ENCODE measurements around the gene CABCOCO1.

The CABCOCO1 gene

DNA sequence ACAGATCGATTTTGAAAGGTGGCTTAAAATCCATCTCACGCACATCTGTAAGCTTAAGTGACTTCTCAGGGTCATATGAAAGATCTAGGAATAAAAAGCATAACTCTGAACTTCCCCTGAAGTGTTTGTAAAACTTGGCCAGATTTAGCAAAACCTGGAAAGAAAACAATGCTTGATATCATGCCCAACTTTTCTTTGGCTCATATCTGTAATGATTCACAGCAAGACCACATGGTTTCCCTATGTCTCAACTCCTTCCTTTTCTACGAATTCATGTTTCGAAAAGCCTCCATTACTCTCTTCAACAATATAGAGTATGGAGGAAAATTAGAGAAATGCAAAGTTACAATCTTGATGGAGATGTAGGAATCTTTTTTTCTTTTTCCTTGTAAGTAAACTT lies 20.1 kb upstream of the CABCOCO1 start:
- no peak overlapping the region for H3K4me3 ChIP-seq (ENCODE audit: extremely low read depth, insufficient read depth, low read length, poor library complexity, severe bottlenecking)
- WGBS, 2 experiments (ENCODE audit: insufficient coverage in 2 of 2): 100% methylated on average over 1 of the region's 4 CpGs; no CpG with 5 or more reads in 1 of the 2 experiments
- no peaks in the 10 kb centered on the region for H3K36me3 ChIP-seq (ENCODE audit: control insufficient read depth, insufficient read depth, low read length)
- H3K27ac ChIP-seq (ENCODE audit: low read depth, low read length, severe bottlenecking): no peak overlapping the region
- H3K9me3 ChIP-seq (ENCODE audit: control insufficient read depth, low read length): no peaks in the 10 kb centered on the region
- no peaks in the 10 kb centered on the region for H3K4me1 ChIP-seq (ENCODE audit: control insufficient read depth, insufficient read depth, low read length, poor library complexity, severe bottlenecking)

DNA sequence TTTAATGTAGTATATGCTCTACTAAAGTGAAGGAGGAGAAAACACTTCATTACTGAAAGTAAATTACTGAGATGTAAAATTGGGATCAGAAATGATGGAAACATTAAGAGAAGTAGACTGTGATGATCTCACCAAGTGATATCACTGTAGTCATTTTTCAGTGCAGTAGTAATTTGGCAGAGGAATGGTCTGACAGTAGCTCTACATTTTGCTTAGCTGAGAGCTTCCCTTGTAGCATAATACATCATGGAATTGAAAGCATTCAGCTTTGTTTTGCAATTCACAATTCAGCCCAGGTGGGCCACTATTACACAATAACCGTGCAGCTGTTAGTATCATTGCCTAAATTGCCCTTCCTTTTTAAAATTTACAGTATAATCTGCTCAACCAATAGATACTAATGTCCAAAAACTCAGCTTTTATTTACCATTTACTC lies 19.4 kb upstream of the CABCOCO1 start:
- 67 to 83% methylated on average over 1 of the region's 1 CpG for WGBS, 2 experiments (ENCODE audit: insufficient coverage in 2 of 2)
- Histone ChIP-seq H3K4me3 (ENCODE audit: extremely low read depth, insufficient read depth, low read length, poor library complexity, severe bottlenecking) (no peak overlapping the region), H3K27ac (ENCODE audit: low read depth, low read length, severe bottlenecking) (no peak overlapping the region), H3K4me1 (ENCODE audit: control insufficient read depth, insufficient read depth, low read length, poor library complexity, severe bottlenecking) (no peaks in the 10 kb centered on the region), H3K9me3 (ENCODE audit: control insufficient read depth, low read length) (no peaks in the 10 kb centered on the region), H3K36me3 (ENCODE audit: control insufficient read depth, insufficient read depth, low read length) (no peaks in the 10 kb centered on the region)

DNA sequence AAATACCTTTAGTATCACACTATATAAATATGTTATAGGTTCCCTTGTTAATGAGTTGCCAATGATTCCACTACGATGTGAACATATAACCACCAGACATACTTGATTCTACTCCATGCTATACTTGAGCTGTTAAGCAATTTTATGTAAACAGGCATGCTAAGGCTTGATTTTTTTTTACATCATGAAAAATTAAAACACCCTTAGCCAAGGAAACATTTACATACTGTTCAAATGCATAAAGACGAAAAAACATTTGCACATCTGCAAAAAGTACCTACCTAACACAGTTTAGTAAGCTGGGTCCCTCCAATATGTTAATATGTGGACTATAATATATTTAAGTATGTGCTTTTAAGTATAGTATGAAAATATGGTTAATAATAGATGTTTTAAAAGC lies 9.0 kb upstream of the CABCOCO1 start:
- no peak overlapping the region for H3K4me3 ChIP-seq (ENCODE audit: extremely low read depth, insufficient read depth, low read length, poor library complexity, severe bottlenecking)
- no peaks in the 10 kb centered on the region for H3K9me3 ChIP-seq (ENCODE audit: control insufficient read depth, low read length)
- no peak overlapping the region for H3K27ac ChIP-seq (ENCODE audit: low read depth, low read length, severe bottlenecking)
- WGBS, 2 experiments (ENCODE audit: insufficient coverage in 2 of 2): no CpG with 5 or more reads among the region's 2 CpGs
- no peaks in the 10 kb centered on the region for H3K4me1 ChIP-seq (ENCODE audit: control insufficient read depth, insufficient read depth, low read length, poor library complexity, severe bottlenecking)
- no peaks in the 10 kb centered on the region for H3K36me3 ChIP-seq (ENCODE audit: control insufficient read depth, insufficient read depth, low read length)

DNA sequence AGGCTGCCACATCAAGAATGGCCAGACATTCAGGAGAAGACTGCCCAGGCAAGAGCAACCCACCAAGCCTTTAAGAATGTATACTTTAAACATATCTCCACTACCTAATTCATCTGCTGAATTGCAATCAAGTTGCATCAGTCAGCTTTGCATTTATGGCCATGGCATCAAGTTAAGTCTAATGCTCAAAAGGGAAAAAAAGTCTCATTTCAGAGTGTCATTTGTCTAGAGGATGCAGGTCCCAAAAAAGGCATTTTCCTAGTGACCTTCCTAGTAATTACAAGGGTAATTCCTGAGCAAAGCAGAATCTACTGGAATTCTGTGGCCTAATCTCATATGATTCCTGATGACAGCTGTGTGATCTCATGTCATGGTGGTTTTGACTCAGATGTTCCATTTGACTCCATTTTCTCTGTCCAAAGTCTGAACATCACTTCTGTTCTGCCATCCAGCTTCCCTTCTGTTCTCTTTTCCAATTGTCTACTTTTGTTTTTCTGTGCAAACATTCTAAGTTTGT lies 7.3 kb upstream of the CABCOCO1 start:
- Histone ChIP-seq H3K36me3 (ENCODE audit: control insufficient read depth, insufficient read depth, low read length) (no peaks in the 10 kb centered on the region), H3K9me3 (ENCODE audit: control insufficient read depth, low read length) (no peaks in the 10 kb centered on the region), H3K4me1 (ENCODE audit: control insufficient read depth, insufficient read depth, low read length, poor library complexity, severe bottlenecking) (no peaks in the 10 kb centered on the region), H3K4me3 (ENCODE audit: extremely low read depth, insufficient read depth, low read length, poor library complexity, severe bottlenecking) (no peak overlapping the region), H3K27ac (ENCODE audit: low read depth, low read length, severe bottlenecking) (no peak overlapping the region)

DNA sequence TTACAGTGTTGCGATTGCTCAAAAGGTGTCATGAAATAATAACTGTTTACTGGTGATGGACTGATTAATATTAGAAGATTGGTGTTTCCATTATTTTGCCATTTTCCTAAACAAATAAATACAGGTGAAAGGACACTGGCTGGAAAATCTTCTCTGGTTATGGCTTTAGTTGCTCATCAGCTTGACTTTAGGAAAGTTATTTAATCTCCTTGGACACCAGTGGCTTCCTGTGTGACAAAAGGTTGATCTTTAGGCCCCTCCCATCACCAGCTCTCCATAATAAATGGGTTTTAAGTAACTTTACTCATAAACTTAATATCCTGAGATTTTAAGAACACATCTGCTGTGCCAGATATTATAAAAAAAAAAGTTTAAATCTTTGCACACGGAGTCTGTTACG lies 737 bp downstream of the CABCOCO1 start:
- no peaks in the 10 kb centered on the region for H3K4me1 ChIP-seq (ENCODE audit: control insufficient read depth, insufficient read depth, low read length, poor library complexity, severe bottlenecking)
- no peak overlapping the region for H3K27ac ChIP-seq (ENCODE audit: low read depth, low read length, severe bottlenecking)
- H3K4me3 ChIP-seq (ENCODE audit: extremely low read depth, insufficient read depth, low read length, poor library complexity, severe bottlenecking): no peak overlapping the region
- H3K36me3 ChIP-seq (ENCODE audit: control insufficient read depth, insufficient read depth, low read length): no peaks in the 10 kb centered on the region
- no peaks in the 10 kb centered on the region for H3K9me3 ChIP-seq (ENCODE audit: control insufficient read depth, low read length)
- WGBS, 2 experiments (ENCODE audit: insufficient coverage in 2 of 2): 83 to 100% methylated on average over 2 of the region's 3 CpGs

DNA sequence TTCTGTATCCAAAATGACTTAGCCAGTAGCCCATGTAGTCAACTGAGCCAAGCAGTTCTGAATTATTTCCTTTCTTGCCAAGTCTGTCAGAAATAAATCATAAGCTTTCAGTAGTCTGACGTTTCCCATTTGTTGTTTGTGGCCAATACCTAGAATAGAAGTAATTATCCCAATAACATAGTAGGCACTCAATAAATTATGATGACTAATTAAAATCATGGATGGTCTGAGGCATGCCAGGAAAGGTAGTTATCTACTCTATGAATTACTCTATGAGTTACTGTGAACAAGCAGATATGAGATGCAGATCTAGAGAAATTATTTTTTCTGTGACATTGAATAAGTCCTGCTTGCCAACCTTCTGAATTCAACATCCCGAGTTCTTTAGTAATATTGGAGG lies 2.3 kb downstream of the CABCOCO1 start:
- no peak overlapping the region for H3K4me3 ChIP-seq (ENCODE audit: extremely low read depth, insufficient read depth, low read length, poor library complexity, severe bottlenecking)
- whole genome bisulfite sequencing, 2 experiments (ENCODE audit: insufficient coverage in 2 of 2): no CpG with 5 or more reads among the region's 2 CpGs
- H3K9me3 ChIP-seq (ENCODE audit: control insufficient read depth, low read length): no peaks in the 10 kb centered on the region
- no peaks in the 10 kb centered on the region for H3K36me3 ChIP-seq (ENCODE audit: control insufficient read depth, insufficient read depth, low read length)
- no peaks in the 10 kb centered on the region for H3K4me1 ChIP-seq (ENCODE audit: control insufficient read depth, insufficient read depth, low read length, poor library complexity, severe bottlenecking)
- no peak overlapping the region for H3K27ac ChIP-seq (ENCODE audit: low read depth, low read length, severe bottlenecking)

DNA sequence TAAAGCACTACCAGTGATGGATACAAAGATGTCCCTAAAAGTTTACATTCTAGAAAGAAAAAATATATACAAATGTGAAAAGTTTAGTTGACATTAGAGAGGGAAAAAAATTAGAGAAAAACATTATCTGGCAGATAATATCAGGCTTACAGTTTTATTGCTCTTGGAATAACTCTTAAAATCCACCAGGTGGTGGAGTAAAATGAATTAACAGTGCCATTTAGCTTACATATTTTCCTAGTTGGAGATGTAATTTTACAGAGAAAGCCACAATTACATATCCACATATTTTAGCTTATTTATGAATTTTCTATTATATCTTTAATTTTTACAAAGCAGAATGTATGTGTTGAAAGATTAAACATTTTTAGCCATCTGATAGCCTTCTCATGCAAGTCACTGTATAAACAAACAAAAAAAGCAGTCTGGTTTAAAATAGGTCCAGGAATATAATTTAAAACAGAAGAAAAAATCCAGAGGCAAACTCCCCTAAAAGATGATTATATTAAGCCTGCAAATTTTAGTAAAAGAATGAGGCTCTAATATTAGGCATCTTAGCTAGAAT lies 6.5 kb downstream of the CABCOCO1 start:
- H3K4me1 ChIP-seq (ENCODE audit: control insufficient read depth, insufficient read depth, low read length, poor library complexity, severe bottlenecking): no peaks in the 10 kb centered on the region
- H3K36me3 ChIP-seq (ENCODE audit: control insufficient read depth, insufficient read depth, low read length): no peaks in the 10 kb centered on the region
- no peak overlapping the region for H3K4me3 ChIP-seq (ENCODE audit: extremely low read depth, insufficient read depth, low read length, poor library complexity, severe bottlenecking)
- no peaks in the 10 kb centered on the region for H3K9me3 ChIP-seq (ENCODE audit: control insufficient read depth, low read length)
- H3K27ac ChIP-seq (ENCODE audit: low read depth, low read length, severe bottlenecking): no peak overlapping the region

DNA sequence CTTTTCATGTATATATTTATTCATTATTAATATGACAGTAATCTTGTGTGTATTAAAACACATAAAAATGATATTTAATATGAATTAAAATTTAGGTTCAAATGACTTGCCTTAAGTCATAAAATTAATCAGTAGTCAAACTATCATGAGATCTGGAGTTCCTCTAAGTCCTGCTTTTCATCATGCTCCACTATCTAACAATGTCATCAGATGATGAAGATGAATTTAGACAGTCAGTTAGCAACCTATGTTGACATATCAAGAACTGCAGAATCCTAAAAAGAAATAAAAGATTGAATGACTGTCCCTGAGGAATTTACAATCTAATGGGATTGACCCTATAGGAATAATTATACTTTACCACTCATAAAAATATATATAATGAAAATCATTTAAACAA lies 7.1 kb downstream of the CABCOCO1 start:
- no peak overlapping the region for H3K4me3 ChIP-seq (ENCODE audit: extremely low read depth, insufficient read depth, low read length, poor library complexity, severe bottlenecking)
- H3K9me3 ChIP-seq (ENCODE audit: control insufficient read depth, low read length): no peaks in the 10 kb centered on the region
- H3K4me1 ChIP-seq (ENCODE audit: control insufficient read depth, insufficient read depth, low read length, poor library complexity, severe bottlenecking): no peaks in the 10 kb centered on the region
- no peaks in the 10 kb centered on the region for H3K36me3 ChIP-seq (ENCODE audit: control insufficient read depth, insufficient read depth, low read length)
- no peak overlapping the region for H3K27ac ChIP-seq (ENCODE audit: low read depth, low read length, severe bottlenecking)

DNA sequence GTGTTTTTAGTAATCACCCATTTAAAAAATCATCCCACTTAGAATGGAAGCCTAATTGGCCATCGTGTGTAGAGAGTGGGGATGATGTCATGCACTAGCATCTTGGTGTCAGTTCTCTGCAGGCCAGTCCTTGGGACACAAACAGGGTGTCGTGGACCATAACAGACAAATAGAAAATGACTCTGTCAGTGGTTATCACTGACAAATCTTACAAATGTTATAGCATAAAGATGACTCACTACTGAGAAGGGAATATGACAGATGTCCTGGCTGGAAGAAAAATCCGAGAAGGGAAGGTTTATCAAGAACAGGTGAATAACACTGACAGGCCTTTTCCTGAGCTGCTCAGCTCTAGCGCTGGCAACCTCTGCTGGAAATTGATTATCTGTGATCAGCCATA lies 10.6 kb downstream of the CABCOCO1 start:
- H3K27ac ChIP-seq (ENCODE audit: low read depth, low read length, severe bottlenecking): no peak overlapping the region
- WGBS, 2 experiments (ENCODE audit: insufficient coverage in 2 of 2): 84% methylated on average over 2 of the region's 4 CpGs; no CpG with 5 or more reads in 1 of the 2 experiments
- no peaks in the 10 kb centered on the region for H3K36me3 ChIP-seq (ENCODE audit: control insufficient read depth, insufficient read depth, low read length)
- H3K9me3 ChIP-seq (ENCODE audit: control insufficient read depth, low read length): no peaks in the 10 kb centered on the region
- no peak overlapping the region for H3K4me3 ChIP-seq (ENCODE audit: extremely low read depth, insufficient read depth, low read length, poor library complexity, severe bottlenecking)
- no peaks in the 10 kb centered on the region for H3K4me1 ChIP-seq (ENCODE audit: control insufficient read depth, insufficient read depth, low read length, poor library complexity, severe bottlenecking)

DNA sequence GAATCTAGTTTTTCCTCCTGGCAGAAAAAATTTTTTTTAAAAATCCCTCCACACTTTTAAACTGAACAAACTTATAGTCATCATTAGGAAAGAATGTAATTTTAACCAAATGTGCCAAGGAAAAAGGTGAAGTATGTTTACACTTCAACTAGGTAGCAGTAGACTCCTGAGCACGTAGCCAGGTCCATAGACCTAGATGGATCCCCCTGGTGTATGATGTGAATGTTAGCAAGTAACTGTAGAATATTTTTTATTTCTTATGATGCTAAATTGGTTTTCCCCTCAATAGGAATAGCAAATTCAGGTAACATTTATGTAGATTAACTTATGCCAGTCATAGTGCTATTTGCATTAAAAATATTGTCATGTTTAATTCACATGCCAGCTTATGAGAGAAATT lies 19.6 kb downstream of the CABCOCO1 start:
- Histone ChIP-seq H3K9me3 (ENCODE audit: control insufficient read depth, low read length) (no peaks in the 10 kb centered on the region), H3K27ac (ENCODE audit: low read depth, low read length, severe bottlenecking) (no peak overlapping the region), H3K4me1 (ENCODE audit: control insufficient read depth, insufficient read depth, low read length, poor library complexity, severe bottlenecking) (no peaks in the 10 kb centered on the region), H3K36me3 (ENCODE audit: control insufficient read depth, insufficient read depth, low read length) (no peaks in the 10 kb centered on the region), H3K4me3 (ENCODE audit: extremely low read depth, insufficient read depth, low read length, poor library complexity, severe bottlenecking) (no peak overlapping the region)
- WGBS, 2 experiments (ENCODE audit: insufficient coverage in 2 of 2): 100% methylated on average over 1 of the region's 1 CpG; no CpG with 5 or more reads in 1 of the 2 experiments

DNA sequence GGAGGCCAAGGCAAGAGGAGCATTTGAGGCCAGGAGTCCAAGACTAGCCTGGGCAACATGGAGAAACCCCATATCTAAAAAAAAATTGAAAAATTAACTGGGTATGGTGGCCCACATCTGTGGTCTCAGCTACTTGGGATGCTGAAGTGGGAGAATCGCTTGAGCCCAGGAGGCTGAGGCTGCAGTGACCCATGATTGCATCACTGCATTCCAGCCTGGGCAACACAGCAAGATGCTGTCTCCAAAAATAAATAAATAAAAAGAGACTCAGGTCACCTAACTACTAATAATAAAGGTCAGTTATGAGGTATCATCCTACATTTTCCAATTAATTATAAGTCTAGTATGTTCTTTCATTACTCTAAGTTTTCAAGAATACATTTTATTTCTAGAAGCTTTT lies 20.6 kb downstream of the CABCOCO1 start:
- 82 to 100% methylated on average over 1 of the region's 1 CpG for WGBS, 2 experiments (ENCODE audit: insufficient coverage in 2 of 2)
- Histone ChIP-seq H3K36me3 (ENCODE audit: control insufficient read depth, insufficient read depth, low read length) (no peaks in the 10 kb centered on the region), H3K4me3 (ENCODE audit: extremely low read depth, insufficient read depth, low read length, poor library complexity, severe bottlenecking) (no peak overlapping the region), H3K4me1 (ENCODE audit: control insufficient read depth, insufficient read depth, low read length, poor library complexity, severe bottlenecking) (no peaks in the 10 kb centered on the region), H3K9me3 (ENCODE audit: control insufficient read depth, low read length) (no peaks in the 10 kb centered on the region), H3K27ac (ENCODE audit: low read depth, low read length, severe bottlenecking) (no peak overlapping the region)

Data from mesodermal cell (in vitro differentiated cells).